Uterus (tissue), 4 donors: Measurements from ENCODE around the gene HIVEP3. TPM values are rescaled to one million over a fixed set of nuclear protein-coding genes. Genes with fewer than 3 reads are reported as not detected.

ENCODE experiments used
- DNase-seq, 2 donors: peaks; one replicate each; pipeline ENCODE4 v3.0.0-alpha.2; 2019 to 2020
- H3K27ac ChIP-seq, 2 donors: fragments of 200-600 bp; sonication (generic); 1 replicate in 1 of 2; 2 replicates in 1 of 2; pipeline ENCODE4 v1.5.1; 2016 to 2018
- H3K27me3 ChIP-seq, 2 donors: fragments of 200-600 bp; sonication (generic); one replicate each; pipeline ENCODE4 v1.5.1; 2018 to 2019; ENCODE audit warnings: control low read depth in 1 of 2
- H3K36me3 ChIP-seq, 2 donors: fragments of 200-600 bp; sonication (generic); one replicate each; pipeline ENCODE4 v1.5.1; 2019; ENCODE audit warnings: control low read depth in 1 of 2
- H3K4me1 ChIP-seq, 2 donors: fragments of 200-600 bp; sonication (generic); one replicate each; pipeline ENCODE4 v1.5.1; 2018 to 2019; ENCODE audit warnings: control low read depth in 1 of 2
- H3K4me3 ChIP-seq, 2 donors: fragments of 200-600 bp; sonication (generic); 1 replicate in 1 of 2; 2 replicates in 1 of 2; pipeline ENCODE4 v1.5.1; 2018 to 2019; ENCODE audit warnings: mild to moderate bottlenecking in 1 of 2
- H3K9me3 ChIP-seq, 2 donors: fragments of 200-600 bp; sonication (generic); one replicate each; pipeline ENCODE4 v1.5.1; 2019; ENCODE audit warnings: control low read depth in 1 of 2
- CTCF ChIP-seq, 4 experiments: fragments of 200-600 bp in 2 of 4; fragments of 450-650 bp in 2 of 4; sonication (generic) in 2 of 4; IDR thresholded peaks; one replicate each; pipeline ENCODE4 v1.5.1; 2016 to 2019; ENCODE audit warnings: antibody characterized with exemption in 4 of 4, mild to moderate bottlenecking in 2 of 4, moderate library complexity in 1 of 4
- POLR2A ChIP-seq, 2 donors: fragments of 450-650 bp; IDR thresholded peaks; one replicate each; pipeline ENCODE4 v1.6.1; 2016; ENCODE audit warnings: antibody characterized with exemption in 2 of 2, mild to moderate bottlenecking in 1 of 2, moderate library complexity in 1 of 2
- intact Hi-C: fragments of 100-400 bp; cut with DNase I; formaldehyde crosslinking; loops from one replicate; pipeline ENCODE4 v1.15.1; 2023; ENCODE audit warnings: low total_unique reads
- total RNA-seq, 4 donors: library from RNA; depleted of rRNA in 3 of 4; stranded (reverse); fragments of >200 nt in 3 of 4; gene quantifications; one replicate each; pipeline versions ENCODE4 v1.1.0 to v1.2.4, GENCODE V29; 2014 to 2023
- donor health status: DM: yes; HTN: yes; CAD: no.

Gene HIVEP3
- total RNA-seq, 4 donors from 2014 or later: 0.51 to 7.6 (median 2.9) TPM

GRCh38 chr1:41712081-41712480 lies 206.6 kb downstream of the HIVEP3 start:
- intact Hi-C loops: no loop called here
- DNase-seq: no peak
- H3K4me1 ChIP-seq: peaks cover 3 to 4% of the 10 kb centered on the region in 2 donors
- no peak overlapping the region for H3K27ac ChIP-seq
- H3K36me3 ChIP-seq: no peaks in the 10 kb centered on the region
- no peak overlapping the region for H3K4me3 ChIP-seq
- H3K27me3 ChIP-seq: no peaks in the 10 kb centered on the region
- TF ChIP-seq POLR2A (IDR thresholded peaks at IDR 0.05) (no peak), CTCF (IDR thresholded peaks at IDR 0.05) (no peak)
- no peaks in the 10 kb centered on the region for H3K9me3 ChIP-seq

GRCh38 chr1:41711581-41711980 lies 207.1 kb downstream of the HIVEP3 start:
- Histone ChIP-seq H3K9me3 (no peaks in the 10 kb centered on the region), H3K4me3 (no peak overlapping the region), H3K4me1 (peaks cover 3 to 4% of the 10 kb centered on the region in 2 donors), H3K27ac (no peak overlapping the region), H3K36me3 (no peaks in the 10 kb centered on the region), H3K27me3 (no peaks in the 10 kb centered on the region)
- no peak for DNase-seq
- intact Hi-C loops: no loop called here
- TF ChIP-seq POLR2A (IDR thresholded peaks at IDR 0.05) (no peak), CTCF (IDR thresholded peaks at IDR 0.05) (no peak)

- Histone ChIP-seq H3K9me3 (no peaks in the 10 kb centered on the region), H3K27ac (no peak overlapping the region), H3K4me1 (peaks cover 3 to 4% of the 10 kb centered on the region in 2 donors), H3K27me3 (no peaks in the 10 kb centered on the region), H3K36me3 (no peaks in the 10 kb centered on the region), H3K4me3 (no peak overlapping the region)
- intact Hi-C loops: no loop called here
- TF ChIP-seq POLR2A (IDR thresholded peaks at IDR 0.05) (no peak), CTCF (IDR thresholded peaks at IDR 0.05) (no peak)
- no peak for DNase-seq
Measured at GRCh38 chr1:41710980-41711379, 207.7 kb downstream of the HIVEP3 start.

- intact Hi-C loops: no loop called here
- H3K4me1 ChIP-seq: peaks cover 3 to 4% of the 10 kb centered on the region in 2 donors
- DNase-seq: no peak
- H3K4me3 ChIP-seq: no peak overlapping the region
- no peaks in the 10 kb centered on the region for H3K9me3 ChIP-seq
- H3K27ac ChIP-seq: no peak overlapping the region
- no peaks in the 10 kb centered on the region for H3K36me3 ChIP-seq
- TF ChIP-seq CTCF (IDR thresholded peaks at IDR 0.05) (no peak), POLR2A (IDR thresholded peaks at IDR 0.05) (no peak)
- H3K27me3 ChIP-seq: no peaks in the 10 kb centered on the region
Measured at GRCh38 chr1:41709873-41710272, 208.8 kb downstream of the HIVEP3 start.

- no peak overlapping the region for H3K4me3 ChIP-seq
- TF ChIP-seq POLR2A (IDR thresholded peaks at IDR 0.05): no peak
- TF ChIP-seq CTCF (IDR thresholded peaks at IDR 0.05): no peak
- H3K27ac ChIP-seq: no peak overlapping the region
- peaks cover under 1% of the 10 kb centered on the region in 2 donors for H3K4me1 ChIP-seq
- H3K27me3 ChIP-seq: no peaks in the 10 kb centered on the region
- no peaks in the 10 kb centered on the region for H3K36me3 ChIP-seq
- no peak for DNase-seq
- no peaks in the 10 kb centered on the region for H3K9me3 ChIP-seq
- intact Hi-C loops: no loop called here
Measured at GRCh38 chr1:41709331-41709730, 209.4 kb downstream of the HIVEP3 start.
